GM12878 (cell line): ENCODE results near the gene AANAT. TPM values are rescaled to one million over a fixed set of nuclear protein-coding genes. Genes with fewer than 3 reads are reported as not detected.

ENCODE experiments used
- ATAC-seq: fragments of 200-7000 bp; cut with Tn5 transposase; 3 replicates; pipeline ENCODE4 v1.9.1; 2020; ENCODE audit warnings: mild to moderate bottlenecking, moderate library complexity
- BruUV-seq: library from RNA; stranded (reverse); fragments of 400-500 nt; replicated peaks from 2 replicates; lab custom pipeline; 2021; lab: Mats Ljungman, UMichigan
- CTCF ChIA-PET: fragments of 300-600 bp; sonication (Branson Sonifier 250); formaldehyde crosslinking; extraction: SDS; loops from one replicate; lab custom pipeline; 2021; ENCODE audit warnings: inconsistent platforms; lab: Yijun Ruan, JAX
- POLR2A ChIA-PET: fragments of 350-600 bp; formaldehyde crosslinking; extraction: SDS; loops from one replicate; lab custom pipeline; 2021; ENCODE audit warnings: inconsistent platforms; lab: Charles Lee
- RAD21 ChIA-PET: fragments of 300-600 bp; sonication (Branson Sonifier 250); formaldehyde crosslinking; loops from one replicate; lab custom pipeline; 2023; ENCODE audit warnings: antibody characterized with exemption; ENCODE audit not compliant: unreplicated experiment; lab: Charles Lee
- SMC1A ChIA-PET: fragments of 300-600 bp; sonication (Branson Sonifier 250); formaldehyde crosslinking; loops from one replicate; lab custom pipeline; 2023; ENCODE audit not compliant: unreplicated experiment, uncharacterized antibody; lab: Charles Lee
- DNase-seq: peaks from one replicate; pipeline ENCODE4 v3.0.0-alpha.2; 2011; ENCODE audit warnings: low read depth, low spot score
- FAIRE-seq: peaks from 3 replicates; lab custom pipeline; 2011; peaks lifted over from hg19 to GRCh38; lab: Jason Lieb, UNC
- H2AFZ ChIP-seq: 2 replicates; pipeline ENCODE4 v1.6.0; 2011; ENCODE audit warnings: low read depth, low read length, control low read depth; ENCODE audit not compliant: control insufficient read depth
- H3K27ac ChIP-seq: 2 replicates; pipeline ENCODE4 v1.5.1; 2011; ENCODE audit warnings: control low read depth; ENCODE audit not compliant: control insufficient read depth, insufficient read depth
- H3K27me3 ChIP-seq, 2 experiments: replicated peaks in 1 of 2; 2 replicates each; pipeline versions ENCODE4 v1.6.0 to v1.6.1; 2011; ENCODE audit warnings: low read length in 1 of 2; ENCODE audit not compliant: control insufficient read depth in 2 of 2, insufficient read depth in 2 of 2
- H3K36me3 ChIP-seq, 2 experiments: 2 replicates each; pipeline ENCODE4 v1.5.1; 2011; ENCODE audit warnings: low read length in 1 of 2; ENCODE audit not compliant: control insufficient read depth in 2 of 2, insufficient read depth in 2 of 2
- H3K4me1 ChIP-seq: 2 replicates; pipeline ENCODE4 v1.6.1; 2011; ENCODE audit warnings: mild to moderate bottlenecking, low read length, moderate library complexity, mixed read lengths; ENCODE audit not compliant: control insufficient read depth, insufficient read depth
- H3K4me2 ChIP-seq: 2 replicates; pipeline ENCODE4 v1.6.0; 2011; ENCODE audit warnings: control low read depth; ENCODE audit not compliant: control insufficient read depth, insufficient read depth
- H3K4me3 ChIP-seq: fragments of 200-600 bp; sonication (generic); 2 replicates; pipeline ENCODE4 v1.5.1; 2016
- H3K79me2 ChIP-seq: 2 replicates; pipeline ENCODE4 v1.6.0; 2011; ENCODE audit warnings: low read length; ENCODE audit not compliant: control insufficient read depth, insufficient read depth
- H3K9ac ChIP-seq: 2 replicates; pipeline ENCODE4 v1.8.0; 2011; ENCODE audit warnings: low read length, control low read depth, mixed read lengths; ENCODE audit not compliant: control insufficient read depth, insufficient read depth
- H3K9me3 ChIP-seq: replicated peaks from 3 replicates; pipeline ENCODE4 v1.5.1; 2011; ENCODE audit warnings: mild to moderate bottlenecking, low read length; ENCODE audit not compliant: control insufficient read depth, insufficient read depth
- H4K20me1 ChIP-seq: 2 replicates; pipeline ENCODE4 v1.6.0; 2011; ENCODE audit not compliant: control insufficient read depth, insufficient read depth
- IKZF1 ChIP-seq: fragments of 450-650 bp; conservative IDR thresholded peaks from 2 replicates; pipeline ENCODE4 v1.6.1; 2017; ENCODE audit warnings: antibody characterized with exemption, mild to moderate bottlenecking
- IRF5 ChIP-seq: fragments of 450-650 bp; IDR thresholded peaks from 2 replicates; pipeline ENCODE4 v1.6.1; 2017; ENCODE audit warnings: borderline replicate concordance
- POLR2AphosphoS2 ChIP-seq: IDR thresholded peaks from 2 replicates; pipeline ENCODE4 v1.6.1; 2011; ENCODE audit warnings: low read depth, mild to moderate bottlenecking, low read length, improper control_type of control experiment, moderate library complexity
- RFX5 ChIP-seq: IDR thresholded peaks from 2 replicates; pipeline ENCODE4 v1.6.1; 2011; ENCODE audit warnings: low read depth, low read length, improper control_type of control experiment
- WGBS: methylation state at CpG from one replicate; pipeline ENCODE4 v1.1.6; 2016; ENCODE audit warnings: low lambda C conversion rate; ENCODE audit not compliant: insufficient replicate concordance, insufficient coverage; ENCODE audit errors: missing lambda C conversion rate; 5-methylcytosine and 5-hydroxymethylcytosine counted together
- in situ Hi-C: fragments of 300-500 bp; cut with MboI; formaldehyde crosslinking; loops from 9 replicates; pipeline ENCODE4 v1.14.3; 2018; ENCODE audit warnings: mixed read lengths
- intact Hi-C: fragments of 100-400 bp; cut with micrococcal nuclease; formaldehyde crosslinking; loops from one replicate; pipeline ENCODE4 v1.14.2; 2022; ENCODE audit not compliant: unreplicated experiment
- polyA plus RNA-seq, 11 experiments: library from polyadenylated mRNA; depleted of rRNA in 4 of 11; unstranded in 6 of 11; stranded (reverse) in 5 of 11; fragments of >200 nt; fragmentation: Nextera tagmentation in 4 of 11; fragmentation: Illumina TruSeq in 1 of 11; extraction: Ambion mirVana in 4 of 11; extraction: Trizol in 1 of 11; gene quantifications; 1 replicate in 1 of 11; 2 replicates in 10 of 11; pipeline versions ENCODE4 v1.2.1 to v1.2.3, GENCODE V29; 2011 to 2016; ENCODE audit warnings: inconsistent platforms in 2 of 11, missing spikeins in 2 of 11, low read depth in 1 of 11
- total RNA-seq, 4 experiments: library from RNA; depleted of rRNA in 3 of 4; stranded (reverse); fragments of >200 nt in 3 of 4; fragmentation: Illumina TruSeq in 1 of 4; extraction: Trizol in 1 of 4; gene quantifications; 2 replicates each; pipeline versions ENCODE4 v1.2.1 to v1.2.3, GENCODE V29; 2013 to 2021
- TF ChIP-seq, protein P1 (sequence below): IDR thresholded peaks from 2 replicates; pipeline ENCODE4 v1.6.1; 2011; ENCODE audit warnings: borderline replicate concordance, low read depth, mild to moderate bottlenecking, moderate library complexity, low read length; ENCODE audit not compliant: insufficient read depth, poor library complexity, severe bottlenecking
- TF ChIP-seq, protein P2 (sequence below): fragments of 450-650 bp; formaldehyde crosslinking; IDR thresholded peaks from 2 replicates; pipeline ENCODE4 v1.4.0; 2022; ENCODE audit warnings: mild to moderate bottlenecking, moderate library complexity

Gene AANAT
- total and polyA plus RNA-seq, 10 of the 15 experiments (the other 5 are each of a cell fraction or from before 2014, with no cell fraction given), result 0.23 TPM; not detected in 9

GRCh38 chr17:76475302-76475701 is 7.9 kb downstream of the AANAT start:
- BruUV-seq, result no TSS peak
- Histone ChIP-seq H3K9me3 (no peaks in the 10 kb centered on the region), H3K4me1 (peaks cover 6% of the 10 kb centered on the region), H3K4me3 (no peak overlapping the region), H3K27me3 (no peaks in the 10 kb centered on the region)
- ATAC-seq, result no peak
- TF ChIP-seq, protein P1, sequence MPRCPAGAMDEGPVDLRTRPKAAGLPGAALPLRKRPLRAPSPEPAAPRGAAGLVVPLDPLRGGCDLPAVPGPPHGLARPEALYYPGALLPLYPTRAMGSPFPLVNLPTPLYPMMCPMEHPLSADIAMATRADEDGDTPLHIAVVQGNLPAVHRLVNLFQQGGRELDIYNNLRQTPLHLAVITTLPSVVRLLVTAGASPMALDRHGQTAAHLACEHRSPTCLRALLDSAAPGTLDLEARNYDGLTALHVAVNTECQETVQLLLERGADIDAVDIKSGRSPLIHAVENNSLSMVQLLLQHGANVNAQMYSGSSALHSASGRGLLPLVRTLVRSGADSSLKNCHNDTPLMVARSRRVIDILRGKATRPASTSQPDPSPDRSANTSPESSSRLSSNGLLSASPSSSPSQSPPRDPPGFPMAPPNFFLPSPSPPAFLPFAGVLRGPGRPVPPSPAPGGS, result no peak
- TF ChIP-seq IRF5 (no peak), POLR2AphosphoS2 (no peak), RFX5 (no peak), IKZF1 (no peak)
- TF ChIP-seq, protein P2, sequence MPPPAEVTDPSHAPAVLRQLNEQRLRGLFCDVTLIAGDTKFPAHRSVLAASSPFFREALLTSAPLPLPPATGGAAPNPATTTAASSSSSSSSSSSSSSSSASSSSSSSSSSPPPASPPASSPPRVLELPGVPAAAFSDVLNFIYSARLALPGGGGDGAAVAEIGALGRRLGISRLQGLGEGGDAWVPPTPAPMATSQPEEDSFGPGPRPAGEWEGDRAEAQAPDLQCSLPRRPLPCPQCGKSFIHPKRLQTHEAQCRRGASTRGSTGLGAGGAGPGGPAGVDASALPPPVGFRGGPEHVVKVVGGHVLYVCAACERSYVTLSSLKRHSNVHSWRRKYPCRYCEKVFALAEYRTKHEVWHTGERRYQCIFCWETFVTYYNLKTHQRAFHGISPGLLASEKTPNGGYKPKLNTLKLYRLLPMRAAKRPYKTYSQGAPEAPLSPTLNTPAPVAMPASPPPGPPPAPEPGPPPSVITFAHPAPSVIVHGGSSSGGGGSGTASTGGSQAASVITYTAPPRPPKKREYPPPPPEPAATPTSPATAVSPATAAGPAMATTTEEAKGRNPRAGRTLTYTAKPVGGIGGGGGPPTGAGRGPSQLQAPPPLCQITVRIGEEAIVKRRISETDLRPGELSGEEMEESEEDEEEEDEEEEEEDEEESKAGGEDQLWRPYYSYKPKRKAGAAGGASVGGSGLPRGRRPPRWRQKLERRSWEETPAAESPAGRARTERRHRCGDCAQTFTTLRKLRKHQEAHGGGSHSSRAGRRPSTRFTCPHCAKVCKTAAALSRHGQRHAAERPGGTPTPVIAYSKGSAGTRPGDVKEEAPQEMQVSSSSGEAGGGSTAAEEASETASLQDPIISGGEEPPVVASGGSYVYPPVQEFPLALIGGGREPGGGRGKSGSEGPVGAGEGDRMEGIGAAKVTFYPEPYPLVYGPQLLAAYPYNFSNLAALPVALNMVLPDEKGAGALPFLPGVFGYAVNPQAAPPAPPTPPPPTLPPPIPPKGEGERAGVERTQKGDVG (CRISPR knock-in tag), result no peak
- TF ChIP-seq, all 136 proteins: peak for 0
- H3K36me3 ChIP-seq, result peaks cover 6 to 13% of the 10 kb centered on the region in 2 experiments; a peak in 3 of 4 replicates
- DNase-seq (no peak), FAIRE-seq (no peak)
- no peaks in the 10 kb centered on the region; the same call in 1 of the 2 replicates for H3K79me2 ChIP-seq
- in situ Hi-C loops (no loop called here), intact Hi-C loops (no loop called here)
- no peak overlapping the region for H2AFZ ChIP-seq
- no peak overlapping the region for H3K9ac ChIP-seq
- ChIA-PET CTCF (interaction anchor here (1.1 to 2.5 kb wide), 3 partner anchors 9 to 28 kb away, joined by 4 to 9 read pairs (median 6); partner anchors contain the start of gene AANAT), SMC1A (interaction anchor here (0.7 to 1.6 kb wide), 4 partner anchors 9 to 28 kb away, joined by 3 to 7 read pairs (median 4); partner anchors contain the start of gene AANAT), RAD21 (interaction anchor here (1.0 to 1.8 kb wide), 3 partner anchors 17 to 36 kb away, joined by 4 to 8 read pairs (median 5); no protein-coding TSS in a partner anchor), POLR2A (interaction anchor here (0.7 to 2.5 kb wide), 2 partner anchors 25 to 519 kb away, joined by 3 to 8 read pairs; no protein-coding TSS in a partner anchor)
- no peak overlapping the region for H3K27ac ChIP-seq
- no peak overlapping the region for H3K4me2 ChIP-seq
- WGBS, result 97% methylated on average over 4 of the region's 6 CpGs
- no peaks in the 10 kb centered on the region for H4K20me1 ChIP-seq
